Left ventricle myocardium inferior (tissue), 1 donor: ENCODE results near the gene ARHGAP4. TPM values are rescaled to one million over a fixed set of nuclear protein-coding genes. Genes with fewer than 3 reads are reported as not detected.

ENCODE experiments used
- DNase-seq: peaks from one replicate; pipeline ENCODE4 v3.0.0-alpha.2; 2020
- H3K27ac ChIP-seq: fragments of 200-600 bp; replicated peaks from 2 replicates; pipeline ENCODE4 v1.8.0; 2021
- H3K27me3 ChIP-seq: fragments of 200-600 bp; 2 replicates; pipeline ENCODE4 v1.8.0; 2021; ENCODE audit warnings: low read depth
- H3K36me3 ChIP-seq: fragments of 200-600 bp; 2 replicates; pipeline ENCODE4 v1.8.0; 2021
- H3K4me1 ChIP-seq: fragments of 200-600 bp; 2 replicates; pipeline ENCODE4 v1.8.0; 2021
- H3K4me3 ChIP-seq: fragments of 200-600 bp; 2 replicates; pipeline ENCODE4 v1.8.0; 2021; ENCODE audit warnings: mild to moderate bottlenecking, moderate library complexity
- H3K9me3 ChIP-seq: fragments of 200-600 bp; replicated peaks from 2 replicates; pipeline ENCODE4 v1.8.0; 2021
- intact Hi-C: fragments of 100-400 bp; cut with micrococcal nuclease; formaldehyde crosslinking; loops from one replicate; pipeline ENCODE4 v1.11.0; 2022
- total RNA-seq: library from RNA; stranded (reverse); fragmentation: NEBNext Ultra II Directional; extraction: Animal tissue kit (Norgen Biotek cat#: 25700); gene quantifications from one replicate; pipeline ENCODE4 v1.2.1, GENCODE V29; 2021
- TF ChIP-seq, protein P1 (sequence below): fragments of 200-600 bp; IDR thresholded peaks from 2 replicates; pipeline ENCODE4 v1.8.0; 2021; ENCODE audit warnings: antibody characterized with exemption, mild to moderate bottlenecking, borderline replicate concordance
- donor health status: DM: no; HTN: yes; CAD: no; lungs with severe emphysema.

Gene ARHGAP4
- total RNA-seq, 1 donor from 2014 or later, result 10.0 TPM

DNA sequence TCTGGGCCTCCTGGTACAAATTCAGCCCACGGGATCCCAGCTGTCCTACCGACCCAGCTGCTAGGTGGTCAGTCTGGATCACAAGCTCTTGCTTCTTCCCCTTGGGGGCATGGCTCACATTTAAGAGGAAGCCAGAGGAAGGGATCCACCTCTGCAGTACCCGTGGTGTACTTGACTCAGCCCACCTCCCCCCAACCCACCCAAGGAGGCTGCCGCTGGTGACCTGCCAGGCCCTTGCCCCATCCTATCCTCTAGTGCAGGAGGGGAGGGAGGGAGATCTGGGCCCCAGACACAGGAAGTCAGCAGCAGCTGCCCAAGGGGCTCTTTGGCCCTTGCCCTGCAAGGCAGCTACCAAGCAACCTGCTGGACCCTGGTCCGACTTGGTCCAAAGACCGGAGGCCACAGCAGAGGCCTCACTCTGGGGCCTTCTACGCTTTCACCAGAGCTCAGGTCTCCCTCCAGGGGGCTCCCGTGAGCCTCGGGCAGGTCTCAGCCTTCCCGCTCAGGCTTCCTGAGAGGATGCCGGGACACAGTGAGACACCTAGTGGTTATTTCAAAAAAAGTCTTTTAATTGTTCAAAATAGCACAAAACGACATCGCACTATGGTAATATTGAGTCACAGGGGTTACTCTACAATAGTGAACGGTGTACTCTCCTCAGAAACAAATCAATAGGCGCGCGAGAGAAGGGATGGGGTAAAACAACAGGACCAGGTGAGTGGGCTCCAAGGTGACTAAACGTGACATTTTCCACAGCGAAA is 21.1 kb upstream of the ARHGAP4 start:
- peaks cover 36% of the 10 kb centered on the region for H3K4me1 ChIP-seq
- TF ChIP-seq, protein P1, sequence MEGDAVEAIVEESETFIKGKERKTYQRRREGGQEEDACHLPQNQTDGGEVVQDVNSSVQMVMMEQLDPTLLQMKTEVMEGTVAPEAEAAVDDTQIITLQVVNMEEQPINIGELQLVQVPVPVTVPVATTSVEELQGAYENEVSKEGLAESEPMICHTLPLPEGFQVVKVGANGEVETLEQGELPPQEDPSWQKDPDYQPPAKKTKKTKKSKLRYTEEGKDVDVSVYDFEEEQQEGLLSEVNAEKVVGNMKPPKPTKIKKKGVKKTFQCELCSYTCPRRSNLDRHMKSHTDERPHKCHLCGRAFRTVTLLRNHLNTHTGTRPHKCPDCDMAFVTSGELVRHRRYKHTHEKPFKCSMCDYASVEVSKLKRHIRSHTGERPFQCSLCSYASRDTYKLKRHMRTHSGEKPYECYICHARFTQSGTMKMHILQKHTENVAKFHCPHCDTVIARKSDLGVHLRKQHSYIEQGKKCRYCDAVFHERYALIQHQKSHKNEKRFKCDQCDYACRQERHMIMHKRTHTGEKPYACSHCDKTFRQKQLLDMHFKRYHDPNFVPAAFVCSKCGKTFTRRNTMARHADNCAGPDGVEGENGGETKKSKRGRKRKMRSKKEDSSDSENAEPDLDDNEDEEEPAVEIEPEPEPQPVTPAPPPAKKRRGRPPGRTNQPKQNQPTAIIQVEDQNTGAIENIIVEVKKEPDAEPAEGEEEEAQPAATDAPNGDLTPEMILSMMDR, result peak; percentile 83
- H3K9me3 ChIP-seq, result no peaks in the 10 kb centered on the region
- peak overlapping the region; percentile 82 for H3K27ac ChIP-seq
- peaks cover 29% of the 10 kb centered on the region for H3K36me3 ChIP-seq
- intact Hi-C loops, result no loop called here
- peak; percentile 63 for DNase-seq
- no peaks in the 10 kb centered on the region for H3K27me3 ChIP-seq
- no peak overlapping the region for H3K4me3 ChIP-seq

GRCh38 chrX:153945956-153946943 is 20.2 kb upstream of the ARHGAP4 start:
- H3K4me1 ChIP-seq, result peaks cover 36% of the 10 kb centered on the region

GRCh38 chrX:153944800-153945150 is 18.7 kb upstream of the ARHGAP4 start:
- Histone ChIP-seq H3K27me3 (no peaks in the 10 kb centered on the region), H3K4me1 (peaks cover 34% of the 10 kb centered on the region), H3K27ac (peak overlapping the region; percentile 50), H3K4me3 (peak overlapping the region; percentile 60), H3K9me3 (no peaks in the 10 kb centered on the region), H3K36me3 (peaks cover 5% of the 10 kb centered on the region)
- no peak for DNase-seq
- intact Hi-C loops, result no loop called here
- TF ChIP-seq, protein P1, result no peak

More at GRCh38 chrX:153945956-153946943, 20.2 kb upstream of the ARHGAP4 start:
- DNase-seq, result no peak
- H3K27ac ChIP-seq, result peak overlapping the region; percentile 82
- TF ChIP-seq, protein P1, result no peak
- no peaks in the 10 kb centered on the region for H3K9me3 ChIP-seq
- no peaks in the 10 kb centered on the region for H3K27me3 ChIP-seq
- no peak overlapping the region for H3K4me3 ChIP-seq
- peaks cover 20% of the 10 kb centered on the region for H3K36me3 ChIP-seq
- intact Hi-C loops, result no loop called here

- Histone ChIP-seq H3K27me3 (no peaks in the 10 kb centered on the region), H3K27ac (peak within 1 kb of the TSS; percentile 50), H3K4me3 (peak within 1 kb of the TSS; percentile 60), H3K4me1 (peaks cover 29% of the 10 kb centered on the region), H3K36me3 (peaks cover under 1% of the 10 kb centered on the region), H3K9me3 (no peaks in the 10 kb centered on the region)
- intact Hi-C loops, result no loop called here
- TF ChIP-seq, protein P1, result no peak
- DNase-seq, result peak; percentile 61
Observed at GRCh38 chrX:153944140-153944799, 18.2 kb upstream of the ARHGAP4 start, which contains the start of gene RENBP. Gene RENBP, minus strand, starts transcription at chrX:153944643. Its CDS starts 33 bp downstream, at chrX:153944610.
